Sigmoid colon (tissue), 7 donors: ENCODE results near the gene IL19. TPM values are rescaled to one million over a fixed set of nuclear protein-coding genes. Genes with fewer than 3 reads are reported as not detected.
"Not testable (repeated sequence)": the region's sequence is repeated elsewhere in the genome, so short reads cannot be mapped to it uniquely, and the experiment has no call there.

Experiments used
- DNase-seq: peaks from one replicate; pipeline ENCODE4 v3.0.0-alpha.2; 2019
- H3K27ac ChIP-seq, 4 donors: fragments of 200-600 bp; sonication (generic); one replicate each; pipeline ENCODE4 v1.5.1; 2016 to 2019; ENCODE audit warnings: mild to moderate bottlenecking in 1 of 4
- H3K27me3 ChIP-seq, 3 donors: fragments of 200-600 bp; sonication (generic); one replicate each; pipeline ENCODE4 v1.5.1; 2019; ENCODE audit warnings: mild to moderate bottlenecking in 1 of 3
- H3K36me3 ChIP-seq, 4 donors: fragments of 200-600 bp; sonication (generic); one replicate each; pipeline ENCODE4 v1.5.1; 2016 to 2019
- H3K4me1 ChIP-seq, 4 donors: fragments of 200-600 bp; sonication (generic); one replicate each; pipeline ENCODE4 v1.5.1; 2017 to 2019
- H3K4me3 ChIP-seq, 4 donors: fragments of 200-600 bp; sonication (generic); one replicate each; pipeline ENCODE4 v1.5.1; 2017 to 2019; ENCODE audit warnings: mild to moderate bottlenecking in 2 of 4, moderate library complexity in 1 of 4
- H3K9me3 ChIP-seq, 4 donors: fragments of 200-600 bp in 3 of 4; sonication (generic) in 3 of 4; one replicate each; pipeline versions ENCODE4 v1.5.1 to v1.6.1; 2013 to 2019
- CTCF ChIP-seq, 4 experiments: fragments of 450-650 bp in 3 of 4; fragments of 200-600 bp in 1 of 4; IDR thresholded peaks; one replicate each; pipeline ENCODE4 v1.5.1; 2016 to 2019; ENCODE audit warnings: antibody characterized with exemption in 4 of 4, mild to moderate bottlenecking in 3 of 4, moderate library complexity in 2 of 4
- EP300 ChIP-seq, 4 donors: sonication (generic); formaldehyde crosslinking; IDR thresholded peaks; one replicate each; pipeline ENCODE4 v1.6.1; 2017; ENCODE audit warnings: antibody characterized with exemption in 4 of 4
- POLR2A ChIP-seq, 2 donors: fragments of 450-650 bp; IDR thresholded peaks; one replicate each; pipeline ENCODE4 v1.6.1; 2016; ENCODE audit warnings: antibody characterized with exemption in 2 of 2, mild to moderate bottlenecking in 2 of 2, moderate library complexity in 2 of 2
- POLR2AphosphoS5 ChIP-seq, 4 donors: sonication (generic); formaldehyde crosslinking; IDR thresholded peaks; one replicate each; pipeline ENCODE4 v1.6.1; 2017; ENCODE audit warnings: antibody characterized with exemption in 4 of 4
- WGBS, 2 donors: extraction: QIAGEN DNeasy Blood & Tissue Kit; methylation state at CpG; one replicate each; pipeline ENCODE4 v1.1.7; 2013; 5-methylcytosine and 5-hydroxymethylcytosine counted together
- intact Hi-C: fragments of 100-400 bp; cut with DNase I; formaldehyde crosslinking; loops from one replicate; pipeline ENCODE4 v1.15.1; 2023
- polyA plus RNA-seq, 3 donors: library from polyadenylated mRNA; stranded (reverse); fragments of 200-250 nt; gene quantifications; one replicate each; pipeline ENCODE4 v1.2.3, GENCODE V29; 2013
- total RNA-seq, 4 donors: library from RNA; depleted of rRNA; stranded (reverse); fragments of >200 nt; gene quantifications; one replicate each; pipeline ENCODE4 v1.1.0, GENCODE V29; 2016
- donor health status: healthy with polysubstance abuse.
- donor health status: Bipolar disorder and iron deficiency.
- donor health status: healthy.

Gene IL19
- total and polyA plus RNA-seq, 7 donors, result 0.10 TPM; not detected in 6

GRCh38 chr1:206847946-206848345 is 77.4 kb downstream of the IL19 start:
- Histone ChIP-seq H3K27me3 (no peaks in the 10 kb centered on the region), H3K9me3 (no peaks in the 10 kb centered on the region), H3K36me3 (no peaks in the 10 kb centered on the region), H3K4me3 (no peak overlapping the region), H3K4me1 (no peaks in the 10 kb centered on the region), H3K27ac (no peak overlapping the region)
- 92 to 94% methylated on average over 1 of the region's 1 CpG for WGBS, 2 donors
- no peak for DNase-seq
- intact Hi-C loops, result no loop called here
- TF ChIP-seq CTCF (IDR thresholded peaks at IDR 0.05) (no peak), POLR2A (IDR thresholded peaks at IDR 0.05) (no peak), POLR2AphosphoS5 (IDR thresholded peaks at IDR 0.05) (no peak), EP300 (IDR thresholded peaks at IDR 0.05) (no peak)

GRCh38 chr1:206850401-206850800 is 79.8 kb downstream of the IL19 start:
- DNase-seq, result no peak
- Histone ChIP-seq H3K27ac (no peak overlapping the region), H3K36me3 (no peaks in the 10 kb centered on the region), H3K27me3 (no peaks in the 10 kb centered on the region), H3K9me3 (no peaks in the 10 kb centered on the region), H3K4me3 (no peak overlapping the region), H3K4me1 (no peaks in the 10 kb centered on the region)
- TF ChIP-seq EP300 (IDR thresholded peaks at IDR 0.05) (no peak), CTCF (IDR thresholded peaks at IDR 0.05) (no peak), POLR2AphosphoS5 (IDR thresholded peaks at IDR 0.05) (no peak), POLR2A (IDR thresholded peaks at IDR 0.05) (no peak)
- intact Hi-C loops, result no loop called here
- 79 to 87% methylated on average over 2 of the region's 2 CpGs for WGBS, 2 donors

- Histone ChIP-seq H3K9me3 (no peaks in the 10 kb centered on the region), H3K4me3 (no peak overlapping the region), H3K36me3 (no peaks in the 10 kb centered on the region), H3K27me3 (no peaks in the 10 kb centered on the region), H3K27ac (no peak overlapping the region), H3K4me1 (no peaks in the 10 kb centered on the region)
- no peak for DNase-seq
- 66 to 78% methylated on average over 5 of the region's 5 CpGs for WGBS, 2 donors
- TF ChIP-seq CTCF (IDR thresholded peaks at IDR 0.05), result no peak
- intact Hi-C loops, result no loop called here
Measured at GRCh38 chr1:206851341-206852010, 80.9 kb downstream of the IL19 start.

GRCh38 chr1:206852662-206853061 is 82.1 kb downstream of the IL19 start:
- intact Hi-C loops, H3K36me3 ChIP-seq, H3K4me1 ChIP-seq, H3K4me3 ChIP-seq, H3K27ac ChIP-seq, H3K27me3 ChIP-seq, DNase-seq, H3K9me3 ChIP-seq: not testable (repeated sequence)
- WGBS, 2 donors, result 94 to 96% methylated on average over 2 of the region's 2 CpGs

- H3K27ac ChIP-seq, intact Hi-C loops, H3K9me3 ChIP-seq, H3K36me3 ChIP-seq, H3K27me3 ChIP-seq, H3K4me1 ChIP-seq, H3K4me3 ChIP-seq, DNase-seq: not testable (repeated sequence)
Measured at GRCh38 chr1:206853696-206854095, 83.1 kb downstream of the IL19 start.

- intact Hi-C loops, result no loop called here
- Histone ChIP-seq H3K27ac (no peak overlapping the region), H3K4me1 (no peaks in the 10 kb centered on the region), H3K4me3 (no peak overlapping the region), H3K27me3 (no peaks in the 10 kb centered on the region), H3K36me3 (no peaks in the 10 kb centered on the region), H3K9me3 (no peaks in the 10 kb centered on the region)
- no peak for TF ChIP-seq CTCF (IDR thresholded peaks at IDR 0.05)
- no peak for TF ChIP-seq EP300 (IDR thresholded peaks at IDR 0.05)
- no peak for TF ChIP-seq POLR2A (IDR thresholded peaks at IDR 0.05)
- TF ChIP-seq POLR2AphosphoS5 (IDR thresholded peaks at IDR 0.05), result no peak
- 78 to 87% methylated on average over 3 of the region's 3 CpGs for WGBS, 2 donors
- no peak for DNase-seq
Measured at GRCh38 chr1:206854401-206855129, 84.0 kb downstream of the IL19 start.
